BJ (cell line): ENCODE results near the gene KNG1. TPM values are rescaled to one million over a fixed set of nuclear protein-coding genes. Genes with fewer than 3 reads are reported as not detected.

Source experiments
- CTCF ChIA-PET: fragments of 350-600 bp; formaldehyde crosslinking; extraction: SDS; loops from one replicate; lab custom pipeline; 2021; ENCODE audit warnings: antibody characterized with exemption, inconsistent platforms; lab: Yijun Ruan, JAX
- POLR2A ChIA-PET: fragments of 300-600 bp; sonication (Branson Sonifier 250); formaldehyde crosslinking; extraction: SDS; loops from one replicate; lab custom pipeline; 2021; ENCODE audit warnings: antibody characterized with exemption; lab: Charles Lee
- DNase-seq: peaks from one replicate; pipeline ENCODE4 v3.0.0-alpha.2; 2011; ENCODE audit warnings: low read depth
- H3K27me3 ChIP-seq: 2 replicates; pipeline ENCODE4 v1.6.0; 2011; ENCODE audit warnings: low read length; ENCODE audit not compliant: control insufficient read depth, insufficient read depth
- H3K36me3 ChIP-seq: 2 replicates; pipeline ENCODE4 v1.5.1; 2011; ENCODE audit warnings: low read length; ENCODE audit not compliant: control insufficient read depth, insufficient read depth
- H3K4me3 ChIP-seq: 2 replicates; pipeline ENCODE4 v1.5.1; 2011; ENCODE audit warnings: low read depth, mild to moderate bottlenecking, control low read depth, low read length
- CTCF ChIP-seq: IDR thresholded peaks from 2 replicates; pipeline ENCODE4 v1.5.1; 2011; ENCODE audit warnings: low read depth, mild to moderate bottlenecking, control low read depth, inconsistent platforms, low read length, moderate library complexity; ENCODE audit not compliant: insufficient read depth
- polyA minus RNA-seq: library from RNA; depleted of rRNA, polyadenylated mRNA; stranded (reverse); fragments of >200 nt; gene quantifications from 2 replicates; pipeline ENCODE4 v1.2.3, GENCODE V29; 2011; rRNA and poly(A)+ RNA removed
- polyA plus RNA-seq: library from polyadenylated mRNA; depleted of rRNA; stranded (reverse); fragments of >200 nt; gene quantifications from 2 replicates; pipeline ENCODE4 v1.2.3, GENCODE V29; 2011; rRNA removed

Gene KNG1
- polyA plus RNA-seq (not detected in 2 replicates), polyA minus RNA-seq (not detected in 2 replicates)

GRCh38 chr3:186717039-186717457 lies at the start of gene KNG1:
Gene KNG1, plus strand, starts transcription at chr3:186717359. Its CDS starts 184 bp downstream, at chr3:186717543.
- POLR2A ChIA-PET = no interaction called here
- H3K4me3 ChIP-seq = no peak within 1 kb of the TSS
- CTCF ChIA-PET = no interaction called here
- DNase-seq = no peak
- no peak for TF ChIP-seq CTCF
- no peaks in the 10 kb centered on the region for H3K36me3 ChIP-seq
- H3K27me3 ChIP-seq = no peaks in the 10 kb centered on the region

GRCh38 chr3:186668426-186668825 lies 48.7 kb upstream of the KNG1 start:
- ChIA-PET POLR2A (no interaction called here), CTCF (no interaction called here)
- no peak for DNase-seq

GRCh38 chr3:186669378-186670084 lies 47.6 kb upstream of the KNG1 start:
- ChIA-PET POLR2A (no interaction called here), CTCF (no interaction called here)
- Histone ChIP-seq H3K27me3 (peaks cover 6% of the 10 kb centered on the region), H3K4me3 (no peak overlapping the region), H3K36me3 (no peaks in the 10 kb centered on the region)
- TF ChIP-seq CTCF = no peak
- no peak for DNase-seq

More at GRCh38 chr3:186668426-186668825, 48.7 kb upstream of the KNG1 start:
- Histone ChIP-seq H3K36me3 (no peaks in the 10 kb centered on the region), H3K27me3 (peaks cover 6% of the 10 kb centered on the region), H3K4me3 (no peak overlapping the region)
- TF ChIP-seq CTCF = no peak

- TF ChIP-seq CTCF = no peak
- CTCF ChIA-PET = no interaction called here
- no peak for DNase-seq
- Histone ChIP-seq H3K36me3 (no peaks in the 10 kb centered on the region), H3K4me3 (no peak overlapping the region), H3K27me3 (peaks cover 6% of the 10 kb centered on the region)
- POLR2A ChIA-PET = no interaction called here
These were observed 47.0 kb upstream of the KNG1 start for GRCh38 chr3:186670155-186670554.

GRCh38 chr3:186671051-186671450 lies 46.1 kb upstream of the KNG1 start:
- DNase-seq = no peak
- peaks cover 4% of the 10 kb centered on the region; the same call in 1 of the 2 replicates for H3K27me3 ChIP-seq
- no peaks in the 10 kb centered on the region for H3K36me3 ChIP-seq
- no peak overlapping the region for H3K4me3 ChIP-seq
- no peak for TF ChIP-seq CTCF
- CTCF ChIA-PET = no interaction called here
- POLR2A ChIA-PET = no interaction called here
